HG02852 (cell line): ENCODE results near the gene RCCD1.
"Not testable (repeated sequence)": the region's sequence is repeated elsewhere in the genome, so short reads cannot be mapped to it uniquely, and the experiment has no call there.

Source experiments
- ATAC-seq: cut with Tn5 transposase; IDR thresholded peaks from one replicate; pipeline ENCODE4 v1.9.1; 2021; ENCODE audit warnings: mild to moderate bottlenecking, moderate library complexity; ENCODE audit not compliant: unreplicated experiment

Gene RCCD1

DNA sequence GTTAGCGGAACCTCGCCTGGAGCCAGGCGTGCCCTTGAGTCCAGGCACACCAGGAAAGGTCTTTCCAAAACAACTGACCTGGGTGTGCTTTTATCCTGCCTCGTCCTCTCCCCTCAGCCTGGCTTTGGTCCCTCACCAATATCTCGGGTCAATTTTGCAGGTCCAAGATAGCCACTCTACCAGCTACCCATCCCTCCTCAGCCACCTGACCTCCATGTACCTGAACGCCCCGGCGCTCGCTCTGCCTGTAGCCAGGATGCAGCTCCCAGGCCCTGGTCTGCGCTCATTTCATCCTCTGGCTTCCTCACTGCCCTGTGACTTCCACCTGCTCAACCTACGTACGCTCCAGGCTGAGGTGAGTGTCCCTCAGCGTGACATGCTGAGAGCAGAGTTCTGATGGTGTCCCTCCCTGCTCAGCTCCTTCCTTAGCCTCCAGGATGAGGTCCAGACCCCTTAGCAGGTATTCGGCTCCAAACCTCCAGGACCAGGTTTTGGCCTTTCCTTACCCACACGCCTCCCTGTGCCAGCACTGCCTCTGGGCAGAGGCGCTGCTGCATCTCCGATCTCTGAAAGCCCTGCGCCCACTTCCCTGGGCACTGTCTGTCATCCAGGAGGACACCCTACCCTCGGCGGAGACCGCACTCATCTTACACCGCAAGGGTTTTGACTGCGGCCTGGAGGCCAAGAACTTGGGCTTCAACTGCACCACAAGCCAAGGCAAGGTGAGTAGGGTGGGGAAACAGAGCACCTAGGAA lies 36.5 kb upstream of the RCCD1 start:
- ATAC-seq: no peak

DNA sequence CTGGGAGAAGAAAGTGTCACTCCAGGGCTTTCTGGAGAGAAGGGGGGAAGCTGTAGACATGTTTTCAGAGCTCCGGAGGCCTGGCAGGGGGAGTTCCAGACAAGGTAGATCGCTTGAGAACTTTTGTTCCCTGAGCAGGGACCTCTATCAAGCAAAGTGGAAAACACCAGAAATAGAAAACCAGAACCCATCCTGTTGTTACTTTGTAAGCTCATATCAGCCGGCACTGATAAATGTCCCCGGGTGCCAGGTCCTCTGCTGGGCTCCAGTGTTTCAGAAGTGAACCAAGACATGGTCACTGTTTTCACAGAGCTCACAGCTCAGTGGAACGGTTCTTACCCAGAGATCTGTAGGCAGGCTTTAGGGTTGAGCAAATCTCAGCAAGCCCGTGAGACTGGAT lies 35.8 kb upstream of the RCCD1 start:
- no peak for ATAC-seq

DNA sequence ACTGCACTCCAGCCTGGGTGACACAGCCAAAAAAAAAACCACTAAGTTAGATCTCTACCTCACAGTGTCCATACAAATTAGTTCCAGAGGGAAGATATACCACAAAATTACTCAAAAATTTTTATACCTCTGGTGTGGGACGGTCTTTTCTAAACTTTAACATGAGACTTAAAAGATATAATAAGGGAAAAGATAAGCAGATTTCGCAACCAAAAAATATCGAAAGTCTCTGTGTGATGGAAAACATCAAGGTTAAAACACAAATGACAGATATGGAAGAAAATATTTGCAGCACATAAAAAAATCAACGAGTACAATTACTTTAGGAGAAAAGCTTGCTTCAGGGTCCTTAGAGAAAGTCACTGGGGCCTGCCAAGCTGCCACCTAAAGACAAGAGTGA lies 32.8 kb upstream of the RCCD1 start:
- ATAC-seq: no peak

DNA sequence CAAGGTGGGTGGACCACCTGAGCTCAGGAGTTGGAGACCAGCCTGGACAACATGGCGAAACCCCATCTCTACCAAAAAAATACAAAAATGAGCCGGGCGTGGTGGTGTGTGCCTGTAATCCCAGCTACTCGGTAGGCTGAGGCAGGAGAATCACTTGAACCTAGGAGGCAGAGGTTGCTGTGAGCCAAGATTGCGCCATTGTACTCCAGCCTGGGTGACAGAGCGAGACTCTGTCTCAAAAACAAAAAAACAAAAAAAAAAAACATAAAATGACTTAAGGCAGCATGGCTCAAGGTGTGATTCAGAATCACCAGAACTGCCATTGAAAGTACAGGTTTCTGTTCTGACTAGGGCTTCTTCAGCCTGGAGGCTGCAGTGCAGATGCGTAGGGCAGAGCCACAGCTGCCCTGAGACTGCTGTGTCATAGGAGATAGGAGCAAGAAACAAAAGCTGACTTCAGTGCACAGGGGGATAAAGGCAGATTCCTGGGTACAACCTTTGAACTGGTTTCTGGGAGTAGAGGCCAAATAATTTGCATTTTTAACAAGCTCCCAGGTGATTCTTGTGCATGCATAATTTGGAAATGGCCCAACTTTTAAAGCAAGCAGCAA lies 31.9 kb upstream of the RCCD1 start:
- ATAC-seq: peak; percentile 74

DNA sequence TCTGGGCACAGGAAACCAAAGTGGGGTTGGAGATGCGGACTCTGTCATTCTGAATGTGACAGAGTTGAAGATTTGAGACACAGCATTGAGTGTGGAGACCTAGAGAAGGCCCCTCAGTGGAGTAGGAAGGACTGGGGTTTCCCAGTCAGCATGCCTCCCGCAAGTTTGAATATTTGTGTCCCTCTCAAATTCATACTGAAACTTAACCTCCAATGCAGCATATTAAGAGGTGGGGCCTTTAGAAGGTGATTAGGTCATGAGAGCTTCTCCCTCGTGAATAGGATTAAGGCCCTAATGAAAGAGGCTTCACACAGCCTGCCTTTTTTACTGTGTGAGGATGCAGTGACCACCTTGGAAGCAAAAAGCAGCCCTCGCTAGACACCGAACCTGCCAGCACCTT lies 30.3 kb upstream of the RCCD1 start:
- peak; percentile 72 for ATAC-seq

DNA sequence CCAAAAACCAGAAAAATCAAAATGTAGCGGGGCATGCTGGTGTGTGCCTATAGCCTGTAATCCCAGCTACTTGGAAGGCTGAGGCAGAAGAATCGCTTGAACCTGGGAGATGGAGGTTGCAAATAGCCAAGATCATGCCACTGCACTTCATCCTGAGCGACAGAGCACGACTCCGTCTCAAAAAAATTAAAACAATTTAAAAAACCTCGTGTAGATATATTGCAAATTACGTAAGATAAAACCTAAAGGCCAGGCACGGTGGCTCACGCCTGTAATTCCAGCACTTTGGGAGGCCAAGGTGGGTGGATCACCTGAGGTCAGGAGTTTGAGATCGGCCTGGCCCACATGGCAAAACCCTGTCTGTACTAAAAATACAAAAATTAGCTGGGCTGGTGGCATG lies 27.9 kb upstream of the RCCD1 start:
- not testable (repeated sequence) for ATAC-seq

DNA sequence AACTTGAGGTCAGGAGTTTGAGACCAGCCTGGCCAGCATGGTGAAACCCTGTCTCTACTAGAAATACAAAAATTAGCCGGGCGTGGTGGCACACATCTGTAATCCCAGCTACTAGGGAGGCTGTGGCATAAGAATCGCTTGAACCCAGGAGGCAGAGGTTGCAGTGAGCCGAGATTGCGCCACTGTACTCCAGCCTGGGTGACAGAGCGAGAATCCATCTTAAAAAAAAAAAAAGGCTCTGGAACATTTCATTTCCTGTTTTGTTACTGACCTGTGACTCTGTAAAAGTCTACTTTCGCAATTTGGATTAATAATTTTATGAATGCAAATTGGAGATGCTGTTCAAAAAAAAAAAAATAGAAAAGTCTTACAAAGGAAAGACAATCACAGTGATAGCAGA lies 26.6 kb upstream of the RCCD1 start:
- ATAC-seq: not testable (repeated sequence)

DNA sequence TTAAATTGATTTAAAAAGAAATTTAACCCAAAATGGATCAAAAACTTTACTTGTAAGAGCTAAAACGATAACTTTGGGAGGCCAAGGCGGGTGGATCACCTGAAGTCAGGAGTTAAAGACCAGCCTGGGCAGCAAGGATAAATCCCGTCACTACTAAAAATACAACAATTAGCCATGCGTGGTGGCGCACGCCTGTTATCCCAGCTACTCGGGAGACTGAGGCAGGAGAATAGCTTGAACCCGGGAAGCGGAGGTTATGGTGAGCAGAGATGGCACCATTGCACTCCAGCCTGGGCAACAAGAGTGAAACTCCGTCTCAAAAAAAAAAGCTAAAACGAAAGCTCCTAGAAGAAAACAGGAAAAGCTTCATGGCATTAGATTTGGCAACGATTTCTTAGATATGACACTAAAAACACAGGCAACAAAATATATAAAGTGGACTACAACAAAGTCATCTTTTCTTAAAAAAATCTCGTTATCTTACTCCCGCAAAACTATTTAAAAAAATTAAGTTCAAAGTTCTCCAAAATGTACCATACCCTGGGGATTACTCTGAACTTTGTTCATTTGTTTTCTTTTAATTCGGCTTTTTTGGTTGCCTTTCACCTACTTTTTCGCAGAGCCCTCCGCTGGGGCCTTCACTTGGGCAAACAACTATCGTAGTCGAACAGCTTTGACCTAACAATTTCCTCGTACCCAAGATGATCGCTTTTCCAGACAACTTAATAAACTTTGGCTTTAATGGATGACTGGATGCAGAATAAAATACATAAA lies 25.3 kb upstream of the RCCD1 start:
- no peak for ATAC-seq

DNA sequence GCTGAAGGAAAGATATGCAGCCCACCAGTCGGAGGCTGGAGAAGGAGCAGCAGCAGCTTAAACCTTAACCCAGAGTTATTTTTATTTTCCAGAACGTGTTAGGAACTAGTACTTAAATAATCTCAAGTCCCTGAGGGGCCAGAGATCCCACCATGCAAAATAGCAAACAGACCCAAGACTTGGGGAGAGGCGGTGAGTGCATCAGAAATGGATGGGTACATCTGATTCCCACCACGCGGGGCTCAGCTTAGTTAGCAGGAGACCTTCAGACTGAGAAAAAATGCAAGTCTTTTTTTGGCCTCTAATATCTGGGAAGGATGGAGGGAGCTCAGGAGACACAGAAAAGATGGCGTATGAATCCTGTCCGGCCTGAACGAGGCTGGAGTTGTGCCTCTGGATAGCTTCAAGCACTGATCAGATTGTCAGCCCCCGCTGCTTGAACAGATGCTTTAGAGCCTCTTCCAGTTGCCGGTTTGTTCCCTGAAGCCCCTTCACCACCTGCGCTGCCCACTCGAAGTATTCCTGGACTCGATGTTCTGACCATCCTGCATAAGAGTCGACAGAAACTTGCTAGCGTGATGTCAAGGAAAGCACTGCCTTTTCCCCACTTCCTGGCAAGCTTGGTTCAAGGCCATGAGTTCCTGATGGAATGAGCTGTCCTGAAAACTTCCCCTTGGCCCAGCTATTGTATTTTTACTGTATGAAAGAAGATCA lies 23.7 kb upstream of the RCCD1 start:
- ATAC-seq: no peak

DNA sequence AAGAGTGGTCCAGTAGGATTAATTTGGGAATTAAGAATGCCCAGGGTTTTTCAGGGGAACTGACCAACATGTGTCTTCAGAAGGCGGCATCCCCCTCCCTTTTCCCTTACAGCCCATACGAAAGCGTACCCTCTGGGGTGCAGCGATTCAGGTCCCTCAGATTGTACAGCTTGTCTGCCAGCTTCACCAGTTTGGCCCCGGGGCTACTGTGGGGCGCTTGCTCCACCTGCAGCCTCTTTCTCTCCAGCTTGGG lies 23.2 kb upstream of the RCCD1 start:
- ATAC-seq: no peak

DNA sequence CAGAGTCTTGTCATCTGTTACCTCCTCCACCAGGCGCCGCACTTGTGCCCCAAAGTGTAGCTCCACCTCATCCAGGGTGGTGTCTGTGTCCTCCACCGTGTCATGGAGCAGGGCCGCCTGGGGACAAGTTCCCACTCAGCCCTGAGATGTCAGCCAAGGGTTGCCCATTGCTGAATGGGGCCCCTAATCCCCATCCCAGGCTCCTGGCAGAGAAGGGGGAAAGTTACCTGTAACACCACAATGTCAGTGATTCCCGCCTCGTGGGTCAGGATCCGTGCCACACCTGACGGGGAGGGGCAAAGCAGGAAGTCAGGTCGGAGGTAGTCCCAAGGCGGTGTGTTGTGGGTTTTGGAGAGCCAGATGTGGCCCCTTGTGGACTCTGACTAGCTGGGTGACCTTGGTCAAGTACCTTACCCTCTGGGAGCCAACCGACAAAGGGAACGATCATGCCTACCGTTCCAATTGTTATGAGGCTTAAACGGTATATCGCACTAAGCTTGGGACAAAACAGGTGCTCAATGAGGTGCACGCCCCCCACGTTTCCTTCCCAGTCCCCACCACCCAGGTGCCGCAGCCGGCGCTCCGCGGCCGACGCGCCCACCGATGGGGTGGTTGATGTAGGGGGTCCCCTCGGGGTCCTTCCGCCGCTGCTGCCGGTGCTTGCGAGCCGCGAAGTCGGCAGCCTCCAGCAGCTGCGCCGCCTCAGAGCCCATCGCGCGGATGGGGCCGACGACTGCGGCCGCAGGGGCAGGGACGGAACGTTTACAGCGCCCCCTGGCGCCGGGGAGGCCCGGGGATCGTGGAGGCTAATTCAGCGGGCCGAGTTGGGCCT lies 22.6 kb upstream of the RCCD1 start, which contains the start of gene HDDC3:
Gene HDDC3, minus strand, starts transcription at position 722 of the 832 bp plus-strand sequence. Its CDS starts 9 bp downstream, at position 713.
- peak; percentile 37 for ATAC-seq

DNA sequence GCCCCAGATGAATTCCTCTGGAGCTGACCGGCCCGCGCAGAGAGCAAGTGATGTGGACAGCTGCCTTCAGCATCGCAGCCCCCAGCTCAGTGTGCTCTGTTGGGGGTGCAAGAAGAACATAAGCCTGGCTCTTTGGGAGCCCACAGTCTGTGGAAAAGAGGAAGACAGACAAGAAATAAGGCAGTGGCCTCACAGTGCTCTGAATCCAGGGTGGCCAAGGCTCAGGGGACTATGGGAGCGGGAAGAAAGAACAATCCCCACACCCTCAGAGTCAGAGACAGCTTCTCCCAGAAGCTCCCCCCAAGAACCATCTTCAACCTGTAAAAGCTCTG lies 22.1 kb upstream of the RCCD1 start:
- no peak for ATAC-seq

DNA sequence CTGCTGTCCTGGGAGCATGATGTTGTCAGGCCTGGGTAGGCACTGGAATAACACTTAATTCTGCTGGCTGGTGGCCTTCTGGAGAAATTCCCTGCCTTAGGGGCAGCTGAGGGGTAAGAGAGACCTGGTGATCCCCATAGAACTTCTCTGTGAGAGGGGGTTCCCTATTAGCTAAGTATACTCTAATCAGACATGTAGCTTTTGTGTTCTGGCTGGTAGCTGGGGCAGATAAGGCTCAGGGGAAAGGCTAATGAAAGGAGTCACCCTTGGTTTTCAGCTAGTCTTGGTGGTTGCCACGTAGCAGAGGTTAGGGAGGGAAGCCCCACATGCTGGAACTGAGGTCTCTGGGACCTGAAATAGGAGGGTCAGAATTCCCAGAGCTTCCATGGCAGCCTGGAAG lies 21.4 kb upstream of the RCCD1 start:
- ATAC-seq: no peak

DNA sequence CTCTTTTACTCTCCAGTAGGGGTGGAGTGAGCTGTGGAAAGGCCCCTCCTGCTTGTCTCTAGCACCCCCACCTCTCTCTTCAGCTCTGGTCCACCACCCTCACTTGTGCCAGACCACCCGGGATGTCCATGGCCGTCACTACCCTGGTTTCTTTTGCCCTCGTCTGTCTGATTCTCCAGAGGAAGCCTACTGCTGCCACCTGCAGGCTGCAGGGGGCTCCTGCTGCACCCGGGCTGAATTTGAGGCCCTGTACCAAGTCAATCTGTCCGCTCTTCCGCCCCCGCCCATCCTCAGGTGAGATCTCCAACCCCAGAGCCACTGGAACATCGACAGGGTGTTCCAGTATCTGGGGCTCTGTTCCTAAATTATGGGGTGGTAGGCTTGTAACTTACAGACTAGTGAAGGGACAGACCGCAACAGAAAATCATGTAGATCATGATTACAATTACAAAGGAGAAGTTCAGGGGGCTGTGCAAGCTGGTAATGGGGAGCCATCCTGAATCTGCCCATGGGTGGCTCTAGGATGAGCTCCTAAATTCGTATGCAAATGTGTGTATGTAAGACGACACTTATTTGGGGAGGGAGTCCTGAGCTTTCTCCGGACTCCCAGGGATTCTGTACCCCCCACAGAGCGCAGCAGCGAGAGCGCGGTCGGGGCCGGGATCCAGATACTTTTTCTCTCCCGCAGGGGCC lies 20.3 kb upstream of the RCCD1 start:
- peak; percentile 30 for ATAC-seq

DNA sequence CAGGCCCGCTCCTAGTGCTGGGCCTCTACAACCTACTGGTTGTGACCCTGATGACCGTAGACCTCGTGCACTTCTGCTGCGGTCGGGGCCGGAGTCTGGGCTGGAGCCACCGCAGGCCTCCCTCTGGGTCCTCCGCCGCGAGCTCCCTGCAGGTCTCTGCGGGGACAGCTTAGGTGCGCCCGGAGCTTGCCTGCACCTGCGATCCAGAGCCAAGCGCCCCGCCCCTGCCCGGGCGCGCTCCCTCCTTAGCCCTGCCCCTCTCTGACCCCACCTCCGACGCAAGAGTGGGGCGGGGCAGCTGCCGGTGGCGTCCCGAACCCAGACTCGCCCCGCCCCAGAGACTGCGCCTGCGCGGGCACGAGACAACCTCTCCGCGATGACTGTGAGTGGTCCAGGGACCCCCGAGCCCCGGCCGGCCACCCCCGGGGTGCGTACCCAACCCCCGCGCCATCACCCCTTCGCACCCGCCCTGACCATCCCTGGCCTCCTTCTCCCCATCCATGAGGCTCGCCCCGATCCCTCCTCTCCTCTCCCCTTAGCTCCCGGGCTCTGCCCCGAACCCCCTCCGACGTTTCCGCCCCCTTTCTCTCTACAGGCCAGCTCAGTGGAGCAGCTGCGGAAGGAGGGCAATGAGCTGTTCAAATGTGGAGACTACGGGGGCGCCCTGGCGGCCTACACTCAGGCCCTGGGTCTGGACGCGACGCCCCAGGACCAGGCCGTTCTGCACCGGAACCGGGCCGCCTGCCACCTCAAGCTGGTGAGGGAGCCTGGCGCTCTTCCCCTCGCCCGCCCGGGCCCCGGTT lies 19.5 kb upstream of the RCCD1 start, which contains the start of gene UNC45A:
Gene UNC45A, plus strand, starts transcription at position 337 of the 803 bp plus-strand sequence. Its CDS starts 40 bp downstream, at position 377.
- ATAC-seq: peak; percentile 64

DNA sequence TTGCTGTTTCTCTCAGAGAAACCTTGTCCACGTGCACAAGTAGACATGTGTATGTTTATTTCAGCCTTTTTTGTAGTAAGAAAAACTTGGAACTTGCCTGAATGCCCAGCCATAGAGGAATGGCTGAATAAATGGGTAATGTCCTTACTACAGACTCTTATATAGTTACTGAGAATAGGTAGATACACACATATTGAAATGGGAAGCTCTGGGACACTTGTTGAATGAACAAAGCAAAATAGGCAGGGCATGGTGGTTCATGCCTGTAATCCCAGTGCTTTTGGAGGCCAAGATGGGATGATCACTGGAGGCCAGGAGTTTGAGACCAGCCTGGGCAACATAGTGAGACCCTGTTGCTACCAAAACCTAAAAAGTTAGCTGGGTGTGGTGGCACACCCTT lies 17.9 kb upstream of the RCCD1 start:
- ATAC-seq: no peak

DNA sequence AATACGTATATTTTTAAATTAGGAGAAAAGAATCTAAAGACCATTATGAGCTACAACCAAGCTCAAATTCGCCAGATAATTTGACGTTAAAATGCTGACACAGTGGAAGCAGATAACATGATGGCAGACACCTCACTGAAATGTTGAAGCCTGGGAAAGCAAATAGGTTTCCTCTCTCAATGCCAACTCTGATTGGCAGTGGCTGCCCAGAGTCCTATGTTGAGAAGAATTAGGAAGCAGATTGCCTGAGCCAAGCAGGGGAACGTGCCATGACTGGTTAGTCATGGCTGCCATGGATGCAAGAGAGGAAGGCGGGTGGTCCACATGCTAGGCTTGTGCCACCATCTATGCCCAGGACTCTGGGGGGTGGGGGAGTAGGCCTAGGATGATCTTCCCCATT lies 16.4 kb upstream of the RCCD1 start:
- ATAC-seq: no peak

DNA sequence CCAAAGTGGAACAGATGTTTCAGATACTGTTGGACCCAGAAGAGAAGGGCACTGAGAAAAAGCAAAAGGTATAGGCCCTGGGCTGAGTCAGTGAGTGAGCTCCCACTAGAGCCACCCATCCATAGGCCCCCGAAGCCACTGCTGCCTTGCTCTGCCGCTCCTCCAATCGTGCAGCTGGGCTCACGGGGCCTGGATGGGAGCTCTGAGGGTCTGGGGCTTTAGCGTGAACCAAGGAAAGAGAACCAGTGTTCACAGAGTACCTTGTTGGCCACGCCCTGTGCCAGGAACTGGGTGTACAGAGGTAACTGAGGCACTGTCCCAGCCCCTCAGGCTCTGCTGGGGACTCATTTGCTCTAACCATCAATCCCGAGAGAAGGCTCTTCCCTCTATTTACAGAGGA lies 14.9 kb upstream of the RCCD1 start:
- no peak for ATAC-seq

DNA sequence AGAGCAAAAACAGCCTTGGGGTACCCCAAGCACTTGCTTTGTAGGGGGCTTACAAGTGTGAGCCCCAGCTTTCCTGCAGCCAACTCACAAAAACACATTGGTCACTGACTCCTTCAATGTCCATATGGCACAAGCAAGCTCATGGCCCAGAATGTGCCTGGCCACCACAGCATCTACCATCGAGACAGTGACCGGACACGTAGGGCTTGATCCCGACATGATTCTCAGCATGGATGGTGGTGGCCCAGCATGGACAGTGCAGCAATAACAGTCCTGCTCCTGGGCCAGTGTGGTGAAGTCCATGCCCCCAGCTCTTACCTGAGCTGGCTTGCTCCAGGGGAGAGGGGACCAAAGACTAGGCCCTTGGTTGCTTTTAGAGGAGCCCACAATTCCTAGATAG lies 13.6 kb upstream of the RCCD1 start:
- ATAC-seq: no peak
